Fibroblast of skin of right quadriceps (primary cell): ENCODE measurements around the gene TMIGD1.

Experiments
- DNase-seq: peaks from one replicate; pipeline ENCODE4 v3.0.0-alpha.2; 2013

Gene TMIGD1

GRCh38 chr17:30333503-30334360, at the start of gene TMIGD1:
TSS of gene TMIGD1 (minus strand) at chr17:30334057. CDS start at chr17:30332133, 1,924 bp downstream.
- no peak for DNase-seq

GRCh38 chr17:30382345-30382744, 48.5 kb upstream of the TMIGD1 start:
- DNase-seq, result no peak

DNA sequence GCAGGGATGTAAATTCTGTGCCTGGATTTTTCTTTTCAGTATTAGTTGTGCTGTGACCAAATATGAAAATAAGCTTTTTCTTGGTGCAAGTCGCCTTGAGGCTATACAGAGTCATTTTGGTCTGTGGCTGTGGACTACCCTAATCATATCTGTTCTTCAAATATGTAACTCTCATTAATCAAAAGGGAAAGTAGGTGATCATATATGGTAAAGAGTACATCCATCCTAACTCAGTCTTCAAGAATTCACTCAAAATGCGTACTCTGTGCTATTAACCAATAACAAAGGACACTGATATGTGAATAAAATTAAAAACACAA, 47.4 kb upstream of the TMIGD1 start:
- DNase-seq, result no peak

DNA sequence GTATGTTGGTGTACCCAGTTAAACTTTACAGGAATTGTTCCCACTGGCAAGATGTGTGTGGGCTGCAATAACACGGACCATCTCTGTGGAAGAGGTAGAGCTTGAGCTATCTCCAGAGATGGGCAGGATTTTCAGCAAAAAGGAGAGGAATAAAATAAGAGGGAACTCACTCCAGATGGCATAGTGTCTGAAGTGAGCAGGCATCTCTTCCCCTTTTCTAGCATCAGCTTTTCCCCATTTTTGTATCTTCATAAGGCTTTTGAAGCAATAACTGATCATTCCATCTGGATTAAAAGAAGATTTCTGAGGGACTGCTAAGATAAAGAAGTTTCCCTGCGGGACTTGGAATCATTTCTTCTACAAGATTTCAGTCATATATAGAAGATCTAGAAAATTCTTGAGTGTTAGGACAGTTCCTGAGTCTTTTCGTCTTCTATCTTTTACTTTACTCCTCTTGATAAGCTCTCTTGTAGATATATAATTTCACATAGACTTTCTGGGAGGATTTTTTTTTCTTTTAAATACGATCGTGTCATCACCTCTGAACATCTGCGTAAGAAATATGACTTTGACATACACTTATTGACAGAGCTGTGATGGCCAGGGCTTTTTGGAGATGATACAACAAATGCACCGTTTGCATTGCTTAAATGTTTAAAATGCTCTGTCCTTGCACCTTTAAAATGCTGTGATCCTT, 46.9 kb upstream of the TMIGD1 start:
- no peak for DNase-seq

- no peak for DNase-seq
Measured at GRCh38 chr17:30379903-30380381, 46.1 kb upstream of the TMIGD1 start.

- no peak for DNase-seq
Measured at GRCh38 chr17:30379303-30379902, 45.5 kb upstream of the TMIGD1 start.

DNA sequence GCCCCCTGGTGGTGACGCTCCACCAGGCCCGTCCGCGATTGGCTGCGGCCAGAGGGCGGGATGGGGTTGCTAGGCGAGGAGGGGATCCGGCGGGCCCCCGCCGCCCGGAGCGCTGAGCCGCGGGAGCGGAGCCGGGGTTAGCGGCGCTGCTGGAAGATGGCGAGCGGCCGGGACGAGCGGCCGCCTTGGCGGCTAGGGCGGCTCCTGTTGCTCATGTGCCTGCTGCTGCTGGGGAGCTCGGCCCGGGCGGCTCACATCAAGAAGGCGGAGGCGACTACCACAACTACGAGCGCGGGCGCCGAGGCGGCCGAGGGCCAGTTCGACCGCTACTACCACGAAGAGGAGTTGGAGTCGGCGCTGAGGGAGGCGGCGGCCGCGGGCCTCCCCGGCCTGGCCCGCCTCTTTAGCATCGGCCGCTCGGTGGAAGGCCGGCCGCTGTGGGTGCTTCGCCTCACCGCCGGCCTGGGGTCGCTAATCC, 45.0 kb upstream of the TMIGD1 start, which contains the start of gene CPD:
CPD (plus strand) TSS at position 103 of the 478 bp plus-strand sequence; CDS start at position 157, 54 bp downstream.
- peak; percentile 93 for DNase-seq

DNA sequence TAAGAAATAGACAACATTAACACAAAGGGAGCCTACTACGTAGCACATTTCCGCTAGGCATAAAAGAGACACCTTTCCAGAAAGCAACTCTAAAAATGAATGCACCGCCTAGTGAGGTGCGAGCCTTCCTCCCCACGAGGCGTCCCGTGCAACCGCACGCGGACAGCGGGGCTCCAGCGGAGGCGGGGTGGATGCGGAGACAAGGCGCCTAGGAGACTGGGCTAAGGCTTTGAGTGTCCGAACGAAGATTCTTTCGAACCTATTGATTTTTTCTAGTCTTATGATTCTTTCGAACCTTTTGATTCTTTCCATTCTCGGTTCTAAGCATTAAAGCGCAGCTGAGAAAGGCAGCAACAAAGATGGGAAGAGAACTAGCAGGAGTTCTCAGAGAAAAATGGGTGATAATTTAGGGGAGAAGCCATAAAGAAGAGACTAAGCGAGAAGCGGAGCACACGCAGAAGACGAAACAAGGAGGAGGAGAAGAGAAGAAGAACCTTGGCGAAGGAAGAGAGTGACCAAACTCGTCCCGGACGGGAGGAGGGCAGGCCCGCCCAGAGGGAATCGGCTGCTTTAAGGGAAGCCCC, 44.5 kb upstream of the TMIGD1 start:
- no peak for DNase-seq

DNA sequence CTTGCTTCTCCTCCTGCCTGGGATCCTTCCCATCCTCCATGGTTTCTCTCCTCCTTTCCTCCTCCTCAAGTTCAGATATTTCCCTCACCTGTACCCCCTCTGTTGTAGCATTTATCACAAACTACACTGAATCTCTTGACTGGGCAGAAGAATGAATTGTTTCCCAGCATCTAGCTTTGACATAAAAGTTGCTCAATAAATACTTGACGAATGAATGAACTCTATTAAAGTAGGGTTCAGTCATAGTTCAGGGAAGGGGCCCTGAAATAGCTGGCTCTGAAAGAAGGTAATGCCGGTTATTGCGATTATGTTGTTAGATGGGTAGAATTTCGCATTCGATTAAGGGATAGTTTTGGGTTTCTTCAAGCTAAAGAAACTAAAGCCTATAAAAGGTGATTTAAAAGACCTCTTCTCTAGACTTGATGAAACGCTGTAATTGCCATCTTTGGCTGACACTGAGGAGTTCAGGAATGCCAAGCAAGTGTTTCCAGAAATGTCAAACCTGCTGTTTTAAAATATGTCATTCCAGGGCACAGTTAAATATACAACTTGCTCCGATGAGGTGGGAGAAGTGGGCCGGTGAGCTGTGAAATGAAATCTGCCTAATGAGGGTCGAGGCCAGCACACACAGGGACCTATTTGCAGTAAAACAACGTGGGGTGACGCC, 43.9 kb upstream of the TMIGD1 start:
- DNase-seq, result peak; percentile 7

- peak; percentile 86 for DNase-seq
Measured at GRCh38 chr17:30376621-30377452, 43.0 kb upstream of the TMIGD1 start.

DNA sequence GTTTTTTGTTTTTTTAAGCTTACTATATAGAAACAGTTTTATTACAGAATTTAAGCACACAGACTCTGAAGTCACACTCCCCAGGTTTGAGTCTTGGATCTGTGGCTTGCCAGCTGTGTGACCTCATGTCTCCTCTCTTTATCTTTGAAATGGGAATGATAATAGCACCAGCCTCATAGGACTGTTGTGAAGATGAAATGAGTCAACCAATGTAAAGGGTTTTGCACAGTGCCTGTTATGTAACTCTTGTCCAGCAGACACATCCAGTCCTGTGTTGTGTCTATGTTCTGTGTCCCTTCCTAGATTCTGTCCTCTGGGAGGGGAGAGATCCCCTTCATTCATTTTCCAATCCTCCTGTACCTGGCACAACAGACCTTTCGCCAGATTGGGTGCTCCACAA, 41.8 kb upstream of the TMIGD1 start:
- no peak for DNase-seq

- peak; percentile 33 for DNase-seq
Measured at GRCh38 chr17:30372755-30373154, 38.9 kb upstream of the TMIGD1 start.

- no peak for DNase-seq
Measured at GRCh38 chr17:30369995-30370394, 36.1 kb upstream of the TMIGD1 start.

GRCh38 chr17:30368912-30369720, 35.3 kb upstream of the TMIGD1 start:
- no peak for DNase-seq

GRCh38 chr17:30366536-30366935, 32.7 kb upstream of the TMIGD1 start:
- DNase-seq, result no peak

GRCh38 chr17:30363715-30364202, 29.9 kb upstream of the TMIGD1 start:
- DNase-seq, result peak; percentile 53

GRCh38 chr17:30361766-30362279, 28.0 kb upstream of the TMIGD1 start:
- DNase-seq, result no peak

GRCh38 chr17:30360086-30360808, 26.4 kb upstream of the TMIGD1 start:
- no peak for DNase-seq

DNA sequence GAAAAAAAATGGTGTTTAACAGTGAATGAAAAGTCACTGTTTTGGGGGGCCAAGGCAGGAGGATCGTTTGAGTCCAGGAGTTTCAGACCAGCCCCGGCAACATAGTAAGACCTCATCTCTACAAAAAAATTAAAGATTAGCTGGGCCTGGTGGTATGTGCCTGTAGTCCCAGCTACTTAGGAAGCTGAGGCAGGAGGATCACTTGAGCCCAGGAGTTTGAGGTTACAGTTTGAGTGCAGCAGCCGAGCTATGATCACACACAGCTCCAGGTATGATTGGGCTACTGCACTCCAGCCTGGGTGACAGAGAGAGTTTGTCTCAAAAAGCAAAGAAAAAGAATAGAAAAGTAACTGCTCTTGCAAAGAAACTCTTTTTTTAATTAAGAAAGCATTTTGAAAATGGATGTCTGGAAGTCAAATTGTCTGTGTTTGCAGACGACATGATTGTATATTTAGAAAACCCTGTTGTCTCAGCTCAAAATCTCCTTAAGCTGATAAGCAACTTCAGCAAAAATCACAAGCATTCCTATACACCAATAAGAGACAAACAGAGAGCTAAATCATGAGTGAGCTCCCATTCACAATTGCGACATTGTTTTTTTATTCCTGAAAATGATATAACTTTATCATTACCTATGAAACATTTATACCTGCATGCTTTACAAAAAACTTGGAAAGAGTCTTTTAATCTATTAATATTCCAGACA, 24.4 kb upstream of the TMIGD1 start:
- DNase-seq, result no peak
